TTC549 (cell line): ENCODE measurements around the gene GATAD2A.
"Not testable (repeated sequence)": the region's sequence is repeated elsewhere in the genome, so short reads cannot be mapped to it uniquely, and the experiment has no call there.

Source experiments
- FAIRE-seq: peaks from 2 replicates; lab custom pipeline; 2012; peaks lifted over from hg19 to GRCh38; lab: Jason Lieb, UNC

The GATAD2A gene

DNA sequence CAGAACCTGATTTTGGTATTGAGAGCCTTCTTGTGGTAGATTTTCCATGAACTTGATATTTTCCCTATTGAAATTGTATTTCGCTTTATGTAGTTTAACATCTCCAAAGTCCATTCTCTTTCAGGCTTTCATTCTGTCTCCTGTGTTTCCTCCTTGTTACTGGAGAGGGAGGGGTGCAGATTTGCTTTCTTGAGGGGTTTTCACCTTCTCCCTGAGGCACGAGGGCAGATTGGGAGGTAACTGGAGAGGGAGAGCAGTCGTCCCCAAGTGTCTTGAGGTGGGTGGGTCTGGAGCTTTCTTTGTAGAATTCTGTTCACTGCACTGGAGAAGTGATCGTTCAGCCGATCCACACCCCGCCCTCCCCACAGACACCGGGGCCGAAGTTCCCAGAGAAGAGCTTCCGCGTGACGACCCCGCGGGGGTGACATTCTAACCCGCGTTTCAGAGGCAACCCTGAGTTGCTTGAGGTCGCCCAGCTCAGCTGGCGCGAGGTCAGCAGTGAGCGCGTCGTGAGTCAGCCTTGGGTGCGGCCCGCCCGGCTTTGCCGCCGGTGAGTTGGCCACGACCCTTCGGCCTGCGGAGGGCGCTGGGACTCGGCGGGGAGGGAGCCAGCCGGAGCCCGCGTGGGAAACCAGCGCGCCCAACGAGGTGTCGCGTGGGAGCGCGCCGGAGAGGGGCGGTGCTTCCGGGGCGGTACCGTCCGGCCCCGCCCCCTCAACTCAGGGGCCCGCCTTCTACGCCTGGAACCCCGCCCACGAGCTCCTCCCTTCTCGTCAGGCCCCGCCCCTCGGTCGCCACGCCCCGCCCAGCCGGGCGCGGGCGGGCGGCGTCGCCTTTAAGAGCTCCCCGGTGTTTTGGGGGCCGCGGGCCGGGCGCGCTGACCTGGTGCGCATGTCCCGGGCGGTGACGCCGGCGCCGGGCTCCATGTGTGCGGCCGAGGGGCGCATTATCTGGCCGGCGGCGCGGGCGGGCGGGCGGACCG lies at the start of gene GATAD2A:
Gene GATAD2A, plus strand, starts transcription at position 797 of the 982 bp plus-strand sequence. CDS start 59,671 bp downstream, outside the sequence.
- no peak for FAIRE-seq

- FAIRE-seq, result no peak
Measured at GRCh38 chr19:19356500-19356899, 49.0 kb upstream of the GATAD2A start.

DNA sequence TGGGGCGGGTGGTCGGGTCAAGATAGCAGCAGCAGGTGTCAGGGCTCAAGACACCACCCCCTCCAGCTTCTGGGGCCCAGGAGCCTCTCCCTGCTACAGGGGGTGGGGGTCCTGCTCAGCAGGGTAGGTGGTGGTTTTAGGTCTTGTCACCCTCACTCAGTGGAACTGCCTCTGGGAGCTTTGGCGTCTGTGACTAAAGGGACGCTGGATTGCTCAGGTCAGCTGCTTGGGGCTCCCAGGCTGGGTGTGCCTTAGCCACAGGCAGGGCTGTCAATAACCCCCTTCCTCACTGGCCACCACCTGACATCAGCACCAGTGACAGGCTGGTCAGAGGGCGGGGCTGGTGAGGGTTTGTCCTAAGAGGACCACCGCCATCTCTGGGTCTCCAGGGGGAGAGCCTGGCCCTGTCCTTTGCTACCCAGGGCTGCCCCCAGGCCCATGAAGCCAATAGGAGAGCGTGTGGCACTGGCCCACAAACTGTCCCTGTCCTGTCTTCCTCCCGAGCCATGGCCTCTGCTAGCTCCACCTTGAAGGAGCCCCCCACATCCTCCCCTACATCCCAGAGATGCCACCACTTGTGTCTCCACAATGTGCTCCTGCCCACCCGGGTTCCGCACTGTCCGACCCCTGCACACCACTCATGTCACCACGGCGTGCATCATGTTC lies 48.4 kb upstream of the GATAD2A start:
- FAIRE-seq, result no peak

GRCh38 chr19:19361075-19361594 lies 44.3 kb upstream of the GATAD2A start:
- FAIRE-seq, result no peak

GRCh38 chr19:19362075-19362474 lies 43.4 kb upstream of the GATAD2A start:
- FAIRE-seq, result no peak

DNA sequence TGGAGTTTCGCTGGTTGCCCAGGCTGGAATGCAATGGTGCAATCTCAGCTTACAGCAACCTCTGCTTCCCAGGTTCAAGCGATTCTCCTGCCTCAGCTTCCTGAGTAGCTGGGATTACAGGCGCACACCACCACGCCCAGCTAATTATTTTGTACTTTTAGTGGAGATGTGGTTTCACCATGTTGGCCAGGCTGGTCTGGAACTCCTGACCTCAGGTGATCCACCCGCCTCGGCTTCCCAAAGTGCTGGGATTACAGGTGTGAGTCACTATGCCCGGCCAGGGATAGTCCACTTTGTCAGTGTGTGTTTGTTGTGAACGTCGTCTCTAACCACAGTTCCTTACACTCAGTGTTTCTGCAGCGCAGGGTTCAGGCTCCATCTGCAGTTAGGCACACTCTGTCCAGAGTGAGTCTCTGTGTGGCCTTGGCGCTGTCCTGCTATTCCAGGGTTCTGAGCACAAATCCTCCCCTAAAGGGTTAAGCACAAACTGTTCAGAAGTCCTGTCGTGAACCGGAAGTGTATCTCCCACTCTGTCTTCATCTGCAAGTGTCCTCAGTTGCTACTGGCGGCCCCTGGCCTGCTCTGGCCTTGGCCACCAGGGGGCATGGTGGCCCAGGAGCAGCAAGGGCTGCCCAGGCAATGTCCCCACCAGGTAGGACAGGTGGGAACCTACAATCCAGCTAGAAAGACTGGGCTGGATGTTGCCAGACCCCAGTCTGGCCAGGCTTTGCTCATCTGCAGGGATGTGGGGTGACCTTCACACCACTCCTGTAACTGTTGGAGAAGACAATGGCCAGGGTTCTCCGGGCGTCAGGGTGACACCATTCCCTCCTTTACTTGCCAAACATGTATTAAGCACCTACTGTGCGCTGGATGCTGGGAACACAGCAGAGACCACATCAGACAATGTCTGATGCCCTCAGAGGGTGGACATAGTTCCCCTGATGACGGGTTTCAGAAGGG lies 38.8 kb upstream of the GATAD2A start:
- peak; percentile 42 for FAIRE-seq

GRCh38 chr19:19368087-19368486 lies 37.4 kb upstream of the GATAD2A start:
- no peak for FAIRE-seq

GRCh38 chr19:19371059-19371458 lies 34.4 kb upstream of the GATAD2A start:
- no peak for FAIRE-seq

DNA sequence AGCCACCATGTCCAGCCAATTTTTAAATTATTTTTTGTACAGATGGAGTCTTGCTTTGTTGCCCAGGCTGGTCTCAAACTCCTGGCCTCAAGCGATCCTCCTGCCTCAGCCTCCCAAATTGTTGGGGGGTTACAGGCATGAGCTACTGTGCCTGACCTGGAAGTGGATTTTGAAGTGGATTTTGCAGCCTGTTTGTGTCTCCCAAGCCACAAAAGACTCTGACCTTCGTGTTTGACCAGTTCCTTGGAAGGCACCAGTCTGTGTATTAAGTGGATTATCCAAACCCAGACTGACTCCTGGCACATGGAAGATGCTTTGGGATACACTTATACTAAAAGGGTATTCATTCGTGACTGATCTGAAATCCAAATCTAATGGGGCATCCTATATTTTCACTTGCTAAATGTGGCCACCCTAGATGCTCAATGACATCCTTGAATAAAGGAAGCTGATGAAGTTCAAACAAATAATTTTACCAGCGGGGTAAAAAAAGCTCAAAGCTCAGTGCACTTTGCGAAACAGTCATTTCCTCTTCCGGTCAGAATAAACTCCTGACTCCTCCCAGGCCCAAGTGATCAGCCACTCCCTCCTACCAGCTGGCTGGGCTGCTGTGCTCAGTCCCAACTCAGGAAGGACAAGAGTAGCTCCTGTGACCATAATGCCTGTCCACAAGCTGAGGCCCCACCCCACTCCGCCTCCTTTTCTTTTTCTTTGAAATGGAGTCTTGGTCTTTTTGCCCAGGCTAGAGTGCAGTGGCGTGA lies 32.6 kb upstream of the GATAD2A start:
- FAIRE-seq, result no peak

GRCh38 chr19:19379527-19379926 lies 25.9 kb upstream of the GATAD2A start:
- FAIRE-seq, result no peak

GRCh38 chr19:19380316-19380715 lies 25.2 kb upstream of the GATAD2A start:
- FAIRE-seq, result not testable (repeated sequence)

DNA sequence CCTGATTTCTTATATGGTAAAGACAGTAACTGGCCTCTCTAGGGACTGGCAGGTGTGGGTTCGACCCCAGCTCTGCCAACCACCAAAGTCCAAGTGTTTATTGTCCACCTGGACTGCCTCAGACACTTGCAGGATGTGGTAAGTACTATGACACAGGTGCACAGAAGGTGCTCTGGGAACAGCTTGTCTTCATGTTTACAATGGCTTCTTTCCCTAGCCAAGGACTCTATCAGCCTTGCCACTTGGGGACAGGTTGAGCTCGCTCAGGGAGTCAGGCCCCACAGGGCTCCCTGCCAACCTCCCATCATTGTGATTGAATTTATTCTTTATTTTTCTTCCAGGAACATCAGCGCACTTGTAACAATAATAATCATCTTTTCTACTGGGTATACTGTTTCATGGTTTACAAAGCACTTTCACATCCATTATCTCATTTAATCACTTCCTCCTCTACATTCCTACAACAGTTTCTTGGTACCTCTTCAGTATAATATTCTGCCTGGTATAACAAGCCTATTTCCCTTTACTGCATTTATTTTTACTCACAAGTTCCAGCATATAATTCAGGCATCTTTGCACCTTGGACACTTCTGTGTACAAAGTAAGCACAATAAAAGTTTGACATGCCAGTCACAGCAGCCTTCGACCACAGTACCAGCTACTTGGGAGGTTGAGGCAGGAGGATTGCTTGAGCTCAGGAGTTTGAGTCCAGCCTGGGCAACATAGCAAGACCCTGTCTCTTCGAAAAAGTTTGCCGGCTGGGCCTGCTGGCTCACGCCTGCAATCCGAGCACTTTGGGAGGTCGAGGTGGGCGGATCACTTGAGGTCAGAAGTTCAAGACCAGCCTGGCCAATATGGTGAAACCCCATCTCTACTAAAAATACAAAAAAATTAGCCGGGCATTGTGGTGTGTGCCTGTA lies 24.2 kb upstream of the GATAD2A start:
- no peak for FAIRE-seq

DNA sequence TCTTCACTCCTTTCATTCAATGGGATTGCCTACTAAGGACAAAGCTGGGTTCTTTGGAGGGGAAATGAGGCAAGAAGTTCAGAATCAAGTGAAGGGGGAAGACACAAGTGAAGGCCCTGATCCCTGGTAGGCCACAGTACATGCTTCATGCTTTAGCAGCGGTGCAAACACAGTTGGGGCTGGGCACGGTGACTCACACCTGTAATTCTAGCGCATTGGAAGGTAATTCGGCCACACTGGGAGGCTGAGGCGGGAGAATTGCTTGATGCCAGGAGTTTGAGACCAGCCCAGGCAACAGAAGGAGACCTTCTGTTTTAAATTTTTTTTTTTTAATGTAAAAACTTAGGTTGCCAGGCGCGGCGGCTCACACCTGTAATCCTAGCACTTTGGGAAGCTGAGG lies 23.4 kb upstream of the GATAD2A start:
- no peak for FAIRE-seq

GRCh38 chr19:19384486-19384885 lies 21.0 kb upstream of the GATAD2A start:
- no peak for FAIRE-seq

DNA sequence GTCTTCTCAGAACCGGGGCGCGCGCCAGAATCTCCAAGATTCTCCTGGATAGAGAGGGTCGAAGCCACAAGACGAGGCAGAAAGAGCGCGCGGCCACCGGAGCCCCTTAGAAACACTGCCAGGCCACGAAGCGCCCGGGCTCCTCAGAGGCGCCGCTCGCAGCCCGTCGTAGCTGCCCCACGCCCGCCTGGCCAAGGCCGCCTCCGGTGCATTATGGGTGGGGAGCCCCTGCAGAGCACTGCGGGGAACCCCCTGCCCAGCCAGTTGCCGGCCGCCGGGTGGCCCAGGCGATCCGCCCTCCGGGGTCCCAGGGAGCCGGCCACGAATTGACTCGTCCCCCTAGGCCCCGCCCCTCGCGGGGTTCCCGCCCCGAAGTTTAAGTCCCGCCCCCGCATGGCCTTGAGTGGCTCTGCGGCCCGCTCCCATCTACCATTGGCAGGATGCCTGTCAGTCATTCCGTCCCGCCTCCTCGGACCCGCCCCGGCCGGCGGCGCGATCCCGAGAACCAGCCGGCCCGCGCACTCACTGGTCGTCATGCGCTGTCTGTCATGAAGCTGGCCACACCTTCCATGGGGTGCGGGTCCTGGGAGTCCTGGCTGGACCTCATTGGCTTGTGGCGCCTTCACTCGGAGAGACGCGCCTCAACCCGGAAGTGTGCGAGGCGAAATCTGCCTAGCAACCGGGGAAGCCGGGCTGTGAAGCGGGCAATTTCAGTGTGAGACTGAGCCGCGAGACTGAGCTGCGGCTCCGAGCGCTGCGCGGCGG lies 20.2 kb upstream of the GATAD2A start:
- peak; percentile 85 for FAIRE-seq

- no peak for FAIRE-seq
Measured at GRCh38 chr19:19385896-19386869, 19.3 kb upstream of the GATAD2A start.

DNA sequence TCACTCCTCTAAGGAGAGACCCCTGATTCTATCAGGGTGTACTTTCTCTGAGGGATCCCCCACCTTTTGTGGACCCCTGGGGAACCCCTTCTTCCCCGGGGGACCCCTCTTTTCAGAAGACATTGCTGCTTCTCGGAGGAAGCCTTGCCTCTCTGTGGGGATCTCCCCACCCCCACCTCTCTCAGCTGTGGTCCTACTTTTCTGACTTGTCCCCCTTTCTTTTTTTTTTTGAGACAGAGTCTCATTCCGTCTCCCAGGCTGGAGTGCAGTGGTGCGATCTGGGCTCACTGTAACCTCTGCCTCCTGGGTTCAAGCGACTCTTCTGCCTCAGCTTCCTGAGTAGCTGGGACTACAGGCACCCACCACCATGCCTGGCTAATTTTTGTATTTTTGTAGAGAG lies 18.4 kb upstream of the GATAD2A start:
- FAIRE-seq, result no peak
